IMR-90 (cell line): ENCODE results near the gene GPX1. TPM values are rescaled to one million over a fixed set of nuclear protein-coding genes. Genes with fewer than 3 reads are reported as not detected.
A peak's percentile ranks its signal among the peaks of the same experiment; 100 is the strongest.

Experiments used
- ATAC-seq: fragments of 200-7000 bp; cut with Tn5 transposase; 2 replicates; pipeline ENCODE4 v1.9.1; 2020; ENCODE audit warnings: low read depth, mild to moderate bottlenecking, moderate library complexity
- Bru-seq: library from RNA; stranded (reverse); fragments of 400-500 nt; gene quantifications from one replicate; lab custom pipeline; 2021; lab: Mats Ljungman, UMichigan
- BruChase-seq, 2 experiments: library from RNA; stranded (reverse); fragments of 400-500 nt; gene quantifications; one replicate each; lab custom pipeline; 2021; lab: Mats Ljungman, UMichigan
- BruUV-seq: library from RNA; stranded (reverse); fragments of 400-500 nt; replicated peaks from 2 replicates; lab custom pipeline; 2021; lab: Mats Ljungman, UMichigan
- CTCF ChIA-PET: fragments of 300-600 bp; formaldehyde crosslinking; extraction: SDS; loops from one replicate; lab custom pipeline; 2021; ENCODE audit warnings: antibody characterized with exemption; lab: Yijun Ruan, JAX
- POLR2A ChIA-PET: fragments of 300-600 bp; sonication (Branson Sonifier 250); formaldehyde crosslinking; loops from one replicate; lab custom pipeline; 2022; ENCODE audit warnings: antibody characterized with exemption; ENCODE audit not compliant: unreplicated experiment; lab: Charles Lee
- DNase-seq: peaks from one replicate; pipeline ENCODE4 v3.0.0; 2013
- H2AFZ ChIP-seq: replicated peaks from 2 replicates; pipeline ENCODE3; 2013; ENCODE audit warnings: low read length, mild to moderate bottlenecking; ENCODE audit not compliant: poor library complexity
- H2AK5ac ChIP-seq: 2 replicates; pipeline ENCODE4 v1.6.1; 2013; ENCODE audit warnings: low read depth, low read length, inconsistent platforms
- H2AK9ac ChIP-seq: replicated peaks from 2 replicates; pipeline ENCODE3; 2013; ENCODE audit warnings: mild to moderate bottlenecking, low read depth, low read length, moderate library complexity; ENCODE audit not compliant: poor library complexity
- H2BK120ac ChIP-seq: 2 replicates; pipeline ENCODE4 v1.6.1; 2013; ENCODE audit warnings: low read depth, low read length, inconsistent platforms
- H2BK15ac ChIP-seq: 3 replicates; pipeline ENCODE4 v1.6.1; 2013; ENCODE audit warnings: low read depth, low read length, inconsistent platforms
- H2BK20ac ChIP-seq: 2 replicates; pipeline ENCODE4 v1.6.1; 2013; ENCODE audit warnings: low read depth, mild to moderate bottlenecking, inconsistent platforms, low read length, moderate library complexity
- H2BK5ac ChIP-seq: 2 replicates; pipeline ENCODE4 v1.6.1; 2013; ENCODE audit warnings: mild to moderate bottlenecking, low read depth, low read length, inconsistent platforms; ENCODE audit not compliant: poor library complexity, severe bottlenecking
- H3K14ac ChIP-seq: replicated peaks from 2 replicates; pipeline ENCODE4 v1.6.1; 2013; ENCODE audit warnings: low read depth, low read length, inconsistent platforms
- H3K18ac ChIP-seq: 2 replicates; pipeline ENCODE4 v1.6.1; 2013; ENCODE audit warnings: low read depth, low read length, control low read depth
- H3K23ac ChIP-seq: 2 replicates; pipeline ENCODE4 v1.6.1; 2013; ENCODE audit warnings: low read depth, low read length, inconsistent platforms
- H3K27ac ChIP-seq: 2 replicates; pipeline ENCODE4 v1.5.1; 2013; ENCODE audit warnings: mild to moderate bottlenecking, control low read depth, low read length; ENCODE audit not compliant: insufficient read depth
- H3K27me3 ChIP-seq: 2 replicates; pipeline ENCODE4 v1.6.1; 2013; ENCODE audit warnings: low read length; ENCODE audit not compliant: control insufficient read depth, insufficient read depth
- H3K36me3 ChIP-seq: 2 replicates; pipeline ENCODE4 v1.6.1; 2013; ENCODE audit warnings: low read length, mixed read lengths; ENCODE audit not compliant: control insufficient read depth, insufficient read depth
- H3K4ac ChIP-seq: 2 replicates; pipeline ENCODE4 v1.6.1; 2013; ENCODE audit warnings: low read depth, low read length, inconsistent platforms
- H3K4me1 ChIP-seq: 2 replicates; pipeline ENCODE4 v1.6.1; 2013; ENCODE audit warnings: low read length, mixed read lengths; ENCODE audit not compliant: control insufficient read depth, insufficient read depth
- H3K4me2 ChIP-seq: 2 replicates; pipeline ENCODE4 v1.6.1; 2013; ENCODE audit warnings: low read depth, mild to moderate bottlenecking, control low read depth, low read length, moderate library complexity
- H3K4me3 ChIP-seq: 2 replicates; pipeline ENCODE4 v1.5.1; 2013; ENCODE audit warnings: low read depth, mild to moderate bottlenecking, control low read depth, low read length, moderate library complexity; ENCODE audit not compliant: insufficient read depth
- H3K56ac ChIP-seq: 2 replicates; pipeline ENCODE4 v1.6.1; 2013; ENCODE audit warnings: low read length, inconsistent platforms; ENCODE audit not compliant: insufficient read depth; ENCODE audit errors: extremely low read depth
- H3K79me1 ChIP-seq, 2 experiments: 2 replicates each; pipeline ENCODE4 v1.6.1; 2013; ENCODE audit warnings: low read length in 2 of 2, inconsistent platforms in 1 of 2, low read depth in 1 of 2
- H3K9ac ChIP-seq: 2 replicates; pipeline ENCODE4 v1.6.1; 2013; ENCODE audit warnings: low read depth, low read length, control low read depth
- H3K9me1 ChIP-seq: 2 replicates; pipeline ENCODE4 v1.6.1; 2013; ENCODE audit warnings: low read length, inconsistent platforms; ENCODE audit not compliant: insufficient read depth
- H3K9me3 ChIP-seq: 2 replicates; pipeline ENCODE4 v1.6.1; 2013; ENCODE audit warnings: low read length; ENCODE audit not compliant: control insufficient read depth, insufficient read depth
- H4K20me1 ChIP-seq: 2 replicates; pipeline ENCODE4 v1.6.1; 2013; ENCODE audit warnings: low read length, inconsistent platforms; ENCODE audit not compliant: insufficient read depth
- H4K5ac ChIP-seq: 2 replicates; pipeline ENCODE4 v1.6.1; 2013; ENCODE audit warnings: mild to moderate bottlenecking, low read depth, low read length, control low read depth
- H4K8ac ChIP-seq, 2 experiments: 2 replicates each; pipeline ENCODE4 v1.6.1; 2013; ENCODE audit warnings: low read depth in 2 of 2, low read length in 2 of 2, control low read depth in 1 of 2, inconsistent platforms in 1 of 2
- H4K91ac ChIP-seq: 2 replicates; pipeline ENCODE4 v1.6.1; 2013; ENCODE audit warnings: low read depth, low read length, inconsistent platforms; ENCODE audit not compliant: insufficient read depth
- BHLHE40 ChIP-seq: fragments of 150-350 bp; IDR thresholded peaks from 2 replicates; pipeline ENCODE4 v1.6.1; 2016; ENCODE audit warnings: mild to moderate bottlenecking, low read depth, low read length
- CEBPB ChIP-seq: IDR thresholded peaks from 2 replicates; pipeline ENCODE4 v1.6.1; 2012; ENCODE audit warnings: low read depth, low read length, improper control_type of control experiment
- CHD1 ChIP-seq: IDR thresholded peaks from 2 replicates; pipeline ENCODE4 v1.6.1; 2012; ENCODE audit warnings: low read depth, low read length, improper control_type of control experiment
- FOS ChIP-seq: fragments of 150-350 bp; IDR thresholded peaks from 2 replicates; pipeline ENCODE4 v1.6.1; 2016; ENCODE audit warnings: low read depth, low read length
- MAFK ChIP-seq: IDR thresholded peaks from 2 replicates; pipeline ENCODE4 v1.6.1; 2012; ENCODE audit warnings: low read depth, low read length, improper control_type of control experiment
- MAZ ChIP-seq: IDR thresholded peaks from 2 replicates; pipeline ENCODE4 v1.6.1; 2012; ENCODE audit warnings: low read depth, mild to moderate bottlenecking, low read length, improper control_type of control experiment, moderate library complexity, borderline replicate concordance
- MXI1 ChIP-seq: IDR thresholded peaks from 2 replicates; pipeline ENCODE4 v1.6.1; 2012; ENCODE audit warnings: low read depth, mild to moderate bottlenecking, low read length, moderate library complexity, borderline replicate concordance
- NFE2L2 ChIP-seq: fragments of 150-350 bp; IDR thresholded peaks from 2 replicates; pipeline ENCODE4 v1.6.1; 2016; ENCODE audit warnings: low read depth, mild to moderate bottlenecking, low read length
- POLR2A ChIP-seq: IDR thresholded peaks from 2 replicates; pipeline ENCODE4 v1.6.1; 2012; ENCODE audit warnings: mild to moderate bottlenecking, low read depth, low read length
- RAD21 ChIP-seq: IDR thresholded peaks from 2 replicates; pipeline ENCODE4 v1.6.1; 2012; ENCODE audit warnings: low read length, improper control_type of control experiment
- RCOR1 ChIP-seq: IDR thresholded peaks from 2 replicates; pipeline ENCODE4 v1.6.1; 2012; ENCODE audit warnings: mild to moderate bottlenecking, low read length, improper control_type of control experiment; ENCODE audit not compliant: insufficient replicate concordance
- RFX5 ChIP-seq: IDR thresholded peaks from 2 replicates; pipeline ENCODE4 v1.8.0; 2012; ENCODE audit warnings: low read depth, mild to moderate bottlenecking, low read length, moderate library complexity
- WGBS, 2 experiments: methylation state at CpG; one replicate each; pipeline versions ENCODE4 v1.1.5 to v1.1.7; 2013; ENCODE audit warnings: missing lambda C conversion rate in 2 of 2; ENCODE audit not compliant: insufficient read length in 1 of 2; ENCODE audit errors: extremely low coverage in 2 of 2; 5-methylcytosine and 5-hydroxymethylcytosine counted together
- dilution Hi-C: fragments of 300-500 bp; cut with HindIII; formaldehyde crosslinking; loops from one replicate; pipeline ENCODE4 v1.14.3; 2018; ENCODE audit warnings: low sequenced_read_pairs; ENCODE audit not compliant: unreplicated experiment
- in situ Hi-C: fragments of 300-500 bp; cut with MboI; formaldehyde crosslinking; loops from 3 replicates; pipeline ENCODE4 v1.14.3; 2019; ENCODE audit warnings: low sequenced_read_pairs, inconsistent platforms, mixed read lengths
- intact Hi-C: fragments of 100-400 bp; cut with micrococcal nuclease; formaldehyde crosslinking; loops from 2 replicates; pipeline ENCODE4 v1.10.0; 2022
- long read RNA-seq: library from polyadenylated mRNA; unstranded; transcript quantifications from one replicate; pipeline ENCODE4 v2.0.0, GENCODE V29; 2021; ENCODE audit not compliant: unreplicated experiment
- polyA plus RNA-seq, 3 experiments: library from polyadenylated mRNA; depleted of rRNA; stranded (reverse); fragments of >200 nt; gene quantifications; 2 replicates each; pipeline ENCODE4 v1.2.3, GENCODE V29; 2012; ENCODE audit warnings: low replicate concordance in 1 of 3
- total RNA-seq: library from RNA; depleted of rRNA; stranded (reverse); fragments of >200 nt; gene quantifications from 2 replicates; pipeline ENCODE4 v1.2.3, GENCODE V29; 2012; rRNA removed
- TF ChIP-seq, protein P1 (sequence below): fragments of 150-350 bp; IDR thresholded peaks from 2 replicates; pipeline ENCODE4 v1.6.1; 2016; ENCODE audit warnings: low read depth, mild to moderate bottlenecking, low read length, moderate library complexity, borderline replicate concordance
- TF ChIP-seq, protein P2 (sequence below): fragments of 150-350 bp; IDR thresholded peaks from 2 replicates; pipeline ENCODE4 v1.6.1; 2017; ENCODE audit warnings: mild to moderate bottlenecking, antibody characterized with exemption, low read length, low read depth

GPX1 gene
- 126 and 128 TPM in 2 replicates for total RNA-seq
- 680 and 1,004 TPM in 2 replicates for polyA plus RNA-seq (2012; rRNA removed)
- 950 and 1,047 TPM in 2 replicates for polyA plus RNA-seq (2012; cell fraction: cytosol; rRNA removed)
- 169 and 330 TPM in 2 replicates for polyA plus RNA-seq (2012; cell fraction: nucleus; rRNA removed; ENCODE audit: low replicate concordance)
- percentile 95 among the genes with signal in this experiment for Bru-seq, nascent RNA
- BruChase-seq, experiment 1, labeled RNA remaining after a 6-hour chase: percentile 94 among the genes with signal in this experiment
- BruChase-seq, experiment 2, labeled RNA remaining after a 2-hour chase: percentile 86 among the genes with signal in this experiment
- long read RNA-seq, transcript GPX1-202 (2 exons, 1,151 nt): major isoform, 114 of 216 reads
- long read RNA-seq, transcript GPX1-201 (1 exons, 1,135 nt): minor isoform, 100 of 216 reads
- long read RNA-seq, partial matches to known transcripts: 0 of 216 reads
- long read RNA-seq, other reads (novel, unspliced or antisense): 2 of 216 reads

DNA sequence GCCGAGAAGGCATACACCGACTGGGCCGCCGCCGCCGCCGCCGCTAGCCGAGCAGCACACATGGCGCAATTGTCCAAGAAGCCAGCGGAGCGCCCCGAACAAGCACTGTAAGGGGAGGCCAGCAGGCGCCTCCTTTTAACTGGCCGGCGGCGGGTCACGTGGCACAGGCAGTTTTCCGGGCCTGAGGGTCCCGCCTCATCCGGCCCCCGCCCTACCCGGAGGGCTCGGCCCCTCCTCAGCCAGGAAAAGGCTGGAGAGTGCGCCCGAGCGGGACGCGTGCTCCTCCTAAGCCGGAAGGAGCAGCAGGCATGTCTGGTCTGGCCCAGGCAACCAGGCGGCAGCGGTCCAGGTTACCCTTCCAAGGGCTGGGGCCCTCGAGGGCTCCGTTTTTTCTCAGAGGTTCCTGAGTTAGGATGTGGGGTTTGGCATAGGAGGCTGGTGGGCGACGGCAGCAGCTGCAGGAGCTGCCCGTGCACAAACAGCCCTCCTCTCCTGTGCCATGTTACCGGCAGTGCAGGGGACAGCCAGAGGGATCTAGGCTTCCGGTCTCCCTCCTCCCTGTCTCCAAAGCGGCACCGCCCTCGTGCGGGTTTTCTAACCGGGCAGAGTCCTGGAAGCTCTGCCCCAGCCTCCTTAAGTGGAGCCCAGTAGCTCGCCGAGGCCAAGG, at the start of gene GPX1:
Gene GPX1, minus strand, starts transcription at position 137 of the 667 bp plus-strand sequence. Its CDS starts 75 bp downstream, at position 62.
- peak within 1 kb of the TSS; percentile 99 for H3K4ac ChIP-seq
- peak within 1 kb of the TSS; percentile 91 for H2AK9ac ChIP-seq
- WGBS, 2 experiments: 1% methylated on average over 30 of the region's 46 CpGs; no CpG with 5 or more reads in 1 of the 2 experiments
- ChIA-PET POLR2A (interaction anchor here (1.0 kb wide), 1 partner anchor 71 kb away, joined by 6 read pairs; the partner anchor contains the start of gene NICN1), CTCF (no interaction called here)
- H3K56ac ChIP-seq: peak within 1 kb of the TSS; percentile 87
- peak within 1 kb of the TSS; percentile 88 for H3K4me2 ChIP-seq
- ATAC-seq (peak; percentile 83), DNase-seq (peak; percentile 94)
- peak within 1 kb of the TSS; percentile 99 for H3K27ac ChIP-seq
- BruUV-seq: no TSS peak
- peaks cover 21 to 61% of the 10 kb centered on the region in 2 experiments for H3K79me1 ChIP-seq
- peak within 1 kb of the TSS; percentile 71 for H3K18ac ChIP-seq
- H2BK15ac ChIP-seq: peak within 1 kb of the TSS; percentile 78; the same call in 2 of the 3 replicates
- in situ Hi-C loops: no loop called here
- H4K91ac ChIP-seq: peak within 1 kb of the TSS; percentile 97
- peaks cover 28% of the 10 kb centered on the region for H4K20me1 ChIP-seq
- peak within 1 kb of the TSS; percentile 79 for H4K5ac ChIP-seq
- no peaks in the 10 kb centered on the region for H3K27me3 ChIP-seq
- H3K9me1 ChIP-seq: 0 out of 2 replicates have a peak, but pooled peaks cover 3% of the 10 kb centered on the region
- peak within 1 kb of the TSS; percentile 98 for H2AK5ac ChIP-seq
- peak within 1 kb of the TSS; percentile 50 for H2BK120ac ChIP-seq
- peaks cover 24% of the 10 kb centered on the region for H3K4me1 ChIP-seq
- H2AFZ ChIP-seq: peak within 1 kb of the TSS; percentile 86
- H3K9ac ChIP-seq: peak within 1 kb of the TSS; percentile 89
- H3K36me3 ChIP-seq: peaks cover 39% of the 10 kb centered on the region
- H4K8ac ChIP-seq: peak within 1 kb of the TSS; percentile 95 to 99
- H3K14ac ChIP-seq: peak within 1 kb of the TSS; percentile 97
- H3K23ac ChIP-seq: peak within 1 kb of the TSS; percentile 93
- intact Hi-C loops: loop anchor here (1.0 kb wide), 1 partner anchor 18 kb away; the partner anchor contains the start of gene USP4
- H3K4me3 ChIP-seq: peak within 1 kb of the TSS; percentile 67
- dilution Hi-C loops: no loop called here
- H2BK5ac ChIP-seq: peak within 1 kb of the TSS; percentile 98
- H2BK20ac ChIP-seq: peak within 1 kb of the TSS; percentile 40; the same call in 1 of the 2 replicates
- no peaks in the 10 kb centered on the region for H3K9me3 ChIP-seq
- TF ChIP-seq, protein P1, sequence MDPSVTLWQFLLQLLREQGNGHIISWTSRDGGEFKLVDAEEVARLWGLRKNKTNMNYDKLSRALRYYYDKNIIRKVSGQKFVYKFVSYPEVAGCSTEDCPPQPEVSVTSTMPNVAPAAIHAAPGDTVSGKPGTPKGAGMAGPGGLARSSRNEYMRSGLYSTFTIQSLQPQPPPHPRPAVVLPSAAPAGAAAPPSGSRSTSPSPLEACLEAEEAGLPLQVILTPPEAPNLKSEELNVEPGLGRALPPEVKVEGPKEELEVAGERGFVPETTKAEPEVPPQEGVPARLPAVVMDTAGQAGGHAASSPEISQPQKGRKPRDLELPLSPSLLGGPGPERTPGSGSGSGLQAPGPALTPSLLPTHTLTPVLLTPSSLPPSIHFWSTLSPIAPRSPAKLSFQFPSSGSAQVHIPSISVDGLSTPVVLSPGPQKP: no peak
- TF ChIP-seq BHLHE40 (peak; percentile 33), POLR2A (peak; percentile 88), FOS (no peak), MAZ (peak; percentile 95; the same call in 1 of the 2 replicates), CHD1 (no peak), CEBPB (peak; percentile 60; the same call in 1 of the 2 replicates), MXI1 (peak; percentile 96), RAD21 (no peak), RCOR1 (no peak), NFE2L2 (no peak), MAFK (no peak), RFX5 (no peak)
- TF ChIP-seq, protein P2, sequence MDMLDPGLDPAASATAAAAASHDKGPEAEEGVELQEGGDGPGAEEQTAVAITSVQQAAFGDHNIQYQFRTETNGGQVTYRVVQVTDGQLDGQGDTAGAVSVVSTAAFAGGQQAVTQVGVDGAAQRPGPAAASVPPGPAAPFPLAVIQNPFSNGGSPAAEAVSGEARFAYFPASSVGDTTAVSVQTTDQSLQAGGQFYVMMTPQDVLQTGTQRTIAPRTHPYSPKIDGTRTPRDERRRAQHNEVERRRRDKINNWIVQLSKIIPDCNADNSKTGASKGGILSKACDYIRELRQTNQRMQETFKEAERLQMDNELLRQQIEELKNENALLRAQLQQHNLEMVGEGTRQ: peak; percentile 93
